ENCODE data around the gene CARNS1. TPM values are rescaled to one million over a fixed set of nuclear protein-coding genes. Genes with fewer than 3 reads are reported as not detected.

Gene CARNS1
- total and polyA plus RNA-seq, 10 of the 15 experiments (the other 5 are each of a cell fraction or from before 2014, with no cell fraction given), result 0.02 to 0.14 (median 0.10) TPM; not detected in 3

GRCh38 chr11:67422891-67423290, 7.4 kb downstream of the CARNS1 start (continued):
- TF ChIP-seq, protein P1, sequence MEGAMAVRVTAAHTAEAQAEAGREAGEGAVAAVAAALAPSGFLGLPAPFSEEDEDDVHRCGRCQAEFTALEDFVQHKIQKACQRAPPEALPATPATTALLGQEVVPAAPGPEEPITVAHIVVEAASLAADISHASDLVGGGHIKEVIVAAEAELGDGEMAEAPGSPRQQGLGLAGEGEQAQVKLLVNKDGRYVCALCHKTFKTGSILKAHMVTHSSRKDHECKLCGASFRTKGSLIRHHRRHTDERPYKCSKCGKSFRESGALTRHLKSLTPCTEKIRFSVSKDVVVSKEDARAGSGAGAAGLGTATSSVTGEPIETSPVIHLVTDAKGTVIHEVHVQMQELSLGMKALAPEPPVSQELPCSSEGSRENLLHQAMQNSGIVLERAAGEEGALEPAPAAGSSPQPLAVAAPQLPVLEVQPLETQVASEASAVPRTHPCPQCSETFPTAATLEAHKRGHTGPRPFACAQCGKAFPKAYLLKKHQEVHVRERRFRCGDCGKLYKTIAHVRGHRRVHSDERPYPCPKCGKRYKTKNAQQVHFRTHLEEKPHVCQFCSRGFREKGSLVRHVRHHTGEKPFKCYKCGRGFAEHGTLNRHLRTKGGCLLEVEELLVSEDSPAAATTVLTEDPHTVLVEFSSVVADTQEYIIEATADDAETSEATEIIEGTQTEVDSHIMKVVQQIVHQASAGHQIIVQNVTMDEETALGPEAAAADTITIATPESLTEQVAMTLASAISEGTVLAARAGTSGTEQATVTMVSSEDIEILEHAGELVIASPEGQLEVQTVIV (IDR thresholded peaks at IDR 0.05; ENCODE audit: borderline replicate concordance, partially characterized antibody), result no peak
- no peak for TF ChIP-seq SMAD5 (IDR thresholded peaks at IDR 0.05; ENCODE audit: low read depth)
- TF ChIP-seq NR2C1 (IDR thresholded peaks at IDR 0.05), result no peak
- TF ChIP-seq GATAD2B (conservative IDR thresholded peaks at IDR 0.05; ENCODE audit: low read depth), result no peak
- no peak for TF ChIP-seq NFYB (IDR thresholded peaks at IDR 0.05; ENCODE audit: insufficient read depth, low read depth, low read length)

DNA sequence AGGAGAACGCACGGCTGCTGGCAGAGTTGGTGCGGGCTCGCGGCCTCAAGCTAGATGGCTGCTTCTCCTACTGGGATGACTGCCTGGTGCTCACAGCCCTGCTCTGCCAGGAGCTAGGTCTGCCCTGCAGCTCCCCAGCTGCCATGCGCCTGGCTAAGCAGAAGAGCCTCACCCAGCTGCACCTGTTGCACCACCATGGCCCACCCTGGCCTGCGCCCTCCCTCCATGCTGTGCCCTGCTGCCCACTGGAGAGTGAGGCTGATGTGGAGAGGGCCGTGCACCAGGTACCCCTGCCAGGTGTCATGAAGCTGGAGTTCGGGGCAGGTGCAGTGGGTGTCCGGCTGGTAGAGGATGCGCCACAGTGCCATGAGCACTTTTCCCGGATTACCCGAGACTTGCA, 8.0 kb downstream of the CARNS1 start:
- no peaks in the 10 kb centered on the region for H3K27me3 ChIP-seq (replicated peaks in 1 of 2; ENCODE audit: control insufficient read depth in 2 of 2, insufficient read depth in 2 of 2, low read length in 1 of 2)
- no peaks in the 10 kb centered on the region for H4K20me1 ChIP-seq (ENCODE audit: control insufficient read depth, insufficient read depth)
- CTCF ChIA-PET, result interaction anchor here (2.0 kb wide), 1 partner anchor 14 kb away, joined by 6 read pairs; no protein-coding TSS in a partner anchor
- in situ Hi-C loops (cut with MboI) (no loop called here), intact Hi-C loops (cut with micrococcal nuclease; ENCODE audit: unreplicated experiment) (no loop called here)
- POLR2A ChIA-PET, result interaction anchor here (1.4 kb wide), 1 partner anchor 8 kb away, joined by 3 read pairs; no protein-coding TSS in a partner anchor
- FAIRE-seq (no peak), ATAC-seq (no peak), DNase-seq (ENCODE audit: low read depth, low spot score) (no peak)
- H3K4me1 ChIP-seq (ENCODE audit: control insufficient read depth, insufficient read depth, low read length), result peaks cover 2% of the 10 kb centered on the region; the same call in 1 of the 2 replicates
- H3K79me2 ChIP-seq (ENCODE audit: control insufficient read depth, insufficient read depth, low read length), result peaks cover 2% of the 10 kb centered on the region
- H3K4me3 ChIP-seq, result no peak overlapping the region
- H3K27ac ChIP-seq (ENCODE audit: control insufficient read depth, insufficient read depth), result no peak overlapping the region
- H3K9ac ChIP-seq (ENCODE audit: control insufficient read depth, insufficient read depth, low read length), result no peak overlapping the region
- BruUV-seq (replicated peaks), result no TSS peak
- H3K4me2 ChIP-seq (ENCODE audit: control insufficient read depth, insufficient read depth), result no peak overlapping the region
- H2AFZ ChIP-seq (ENCODE audit: control insufficient read depth, low read depth, low read length), result no peak overlapping the region
- no peaks in the 10 kb centered on the region for H3K36me3 ChIP-seq (ENCODE audit: control insufficient read depth in 2 of 2, insufficient read depth in 2 of 2, low read length in 1 of 2)
- TF ChIP-seq CBX5 (IDR thresholded peaks at IDR 0.05; ENCODE audit: low read depth) (no peak), ZZZ3 (IDR thresholded peaks at IDR 0.05; ENCODE audit: control insufficient read depth, insufficient read length, low read depth) (no peak), EED (IDR thresholded peaks at IDR 0.05; ENCODE audit: low read depth) (no peak), ATF2 (IDR thresholded peaks at IDR 0.05; ENCODE audit: low read length) (no peak), ZBTB40 (IDR thresholded peaks at IDR 0.05; ENCODE audit: borderline replicate concordance) (no peak), CREB1 (IDR thresholded peaks at IDR 0.05; ENCODE audit: low read depth) (no peak), SMC3 (IDR thresholded peaks at IDR 0.05; ENCODE audit: borderline replicate concordance, low read length) (no peak)
- SMC1A ChIA-PET (ENCODE audit: uncharacterized antibody, unreplicated experiment), result no interaction called here
- H3K9me3 ChIP-seq (replicated peaks; ENCODE audit: control insufficient read depth, insufficient read depth, low read length), result no peaks in the 10 kb centered on the region
- 94% methylated on average over 13 of the region's 13 CpGs for WGBS (ENCODE audit: insufficient coverage, insufficient replicate concordance, low lambda C conversion rate, missing lambda C conversion rate)
- RAD21 ChIA-PET (ENCODE audit: unreplicated experiment), result no interaction called here
